Thoracic aorta (tissue), 2 donors: ENCODE measurements around the gene PRR3. TPM values are rescaled to one million over a fixed set of nuclear protein-coding genes. Genes with fewer than 3 reads are reported as not detected.

ENCODE experiments used
- ATAC-seq: fragments of 150-250 bp; one replicate; pipeline ENCODE4 v1.8.0; 2017; ENCODE audit warnings: low read depth; ENCODE audit not compliant: insufficient number of reproducible peaks, low FRiP score
- DNase-seq: peaks from one replicate; pipeline ENCODE4 v3.0.0-alpha.2; 2020; ENCODE audit warnings: low spot score
- H3K27ac ChIP-seq, 2 donors: fragments of 200-600 bp; sonication (generic); 1 replicate in 1 of 2; 2 replicates in 1 of 2; pipeline ENCODE4 v1.5.1; 2016; ENCODE audit warnings: mild to moderate bottlenecking in 2 of 2, moderate library complexity in 2 of 2
- H3K27me3 ChIP-seq: fragments of 200-600 bp; sonication (generic); replicated peaks from 2 replicates; pipeline ENCODE4 v1.6.0; 2016; ENCODE audit warnings: mild to moderate bottlenecking; ENCODE audit not compliant: insufficient read depth
- H3K36me3 ChIP-seq: fragments of 200-600 bp; sonication (generic); one replicate; pipeline ENCODE4 v1.5.1; 2016
- H3K4me1 ChIP-seq, 2 donors: fragments of 200-600 bp; sonication (generic); 1 replicate in 1 of 2; 2 replicates in 1 of 2; pipeline versions ENCODE4 v1.5.1 to v1.6.0; 2016; ENCODE audit warnings: low read depth in 2 of 2, mild to moderate bottlenecking in 1 of 2; ENCODE audit not compliant: control insufficient read depth in 1 of 2
- H3K4me3 ChIP-seq: fragments of 200-600 bp; sonication (generic); 2 replicates; pipeline ENCODE4 v1.5.1; 2016; ENCODE audit warnings: mild to moderate bottlenecking
- H3K9me3 ChIP-seq: fragments of 200-600 bp; sonication (generic); 2 replicates; pipeline ENCODE4 v1.5.1; 2016
- CTCF ChIP-seq: fragments of 200-600 bp; sonication (generic); IDR thresholded peaks from one replicate; pipeline ENCODE4 v1.5.1; 2019; ENCODE audit warnings: antibody characterized with exemption
- total RNA-seq, 2 donors: library from RNA; depleted of rRNA; stranded (reverse); fragments of >200 nt; gene quantifications; one replicate each; pipeline versions ENCODE4 v1.1.0 to v1.2.3, GENCODE V29; 2016

The PRR3 gene
- total RNA-seq, 2 donors from 2014 or later: 4.2 to 10.4 TPM

DNA sequence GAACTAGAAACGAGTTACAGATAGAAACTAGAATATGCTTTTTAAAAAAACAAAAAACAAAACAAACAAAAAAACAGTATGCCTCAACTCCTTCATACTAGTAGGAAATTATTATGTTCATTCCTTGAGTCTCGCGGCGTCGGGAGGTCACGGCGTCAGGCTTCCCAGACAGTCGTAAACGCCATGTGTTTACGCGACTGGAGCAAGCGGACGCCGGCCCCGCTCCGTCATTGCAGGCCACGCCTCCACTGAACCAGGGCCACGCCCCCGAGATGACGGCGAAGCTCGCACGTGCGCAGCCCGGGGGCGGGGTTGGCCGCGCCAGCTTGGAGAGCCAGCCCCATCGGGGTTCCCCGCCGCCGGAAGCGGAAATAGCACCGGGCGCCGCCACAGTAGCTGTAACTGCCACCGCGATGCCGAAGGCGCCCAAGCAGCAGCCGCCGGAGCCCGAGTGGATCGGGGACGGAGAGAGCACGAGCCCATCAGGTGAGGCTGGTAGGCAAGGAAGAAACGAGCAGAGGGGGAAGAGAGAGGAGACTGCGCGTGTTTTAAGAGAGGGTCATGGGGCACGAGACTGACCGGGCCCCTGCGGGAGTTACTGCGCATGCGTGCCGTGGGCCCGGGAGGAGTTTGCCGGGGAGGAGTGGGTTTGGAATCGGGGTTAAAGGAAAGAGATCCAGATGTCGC is 14.1 kb downstream of the PRR3 start, which contains the start of gene ABCF1:
ABCF1 (plus strand) TSS at position 368 of the 687 bp plus-strand sequence; CDS start at position 414, 46 bp downstream.
- H3K4me1 ChIP-seq: peaks cover 11 to 29% of the 10 kb centered on the region in 2 donors

GRCh38 chr6:30571762-30572082 is 14.6 kb downstream of the PRR3 start:
- Histone ChIP-seq H3K4me3 (peak overlapping the region; percentile 89), H3K4me1 (peaks cover 11 to 29% of the 10 kb centered on the region in 2 donors), H3K27me3 (no peaks in the 10 kb centered on the region), H3K36me3 (no peaks in the 10 kb centered on the region), H3K27ac (peak overlapping the region; percentile 84 to 93), H3K9me3 (no peaks in the 10 kb centered on the region)
- TF ChIP-seq CTCF: no peak
- DNase-seq (no peak), ATAC-seq (peak; percentile 4)

More for the DNA sequence above, 14.1 kb downstream of the PRR3 start, which contains the start of gene ABCF1:
- H3K36me3 ChIP-seq: no peaks in the 10 kb centered on the region
- DNase-seq: peak; percentile 85
- TF ChIP-seq CTCF: no peak
- H3K9me3 ChIP-seq: no peaks in the 10 kb centered on the region
- peak within 1 kb of the TSS; percentile 89 for H3K4me3 ChIP-seq
- H3K27ac ChIP-seq: peak within 1 kb of the TSS; percentile 84 to 93
- no peaks in the 10 kb centered on the region for H3K27me3 ChIP-seq
- peak; percentile 98 for ATAC-seq

DNA sequence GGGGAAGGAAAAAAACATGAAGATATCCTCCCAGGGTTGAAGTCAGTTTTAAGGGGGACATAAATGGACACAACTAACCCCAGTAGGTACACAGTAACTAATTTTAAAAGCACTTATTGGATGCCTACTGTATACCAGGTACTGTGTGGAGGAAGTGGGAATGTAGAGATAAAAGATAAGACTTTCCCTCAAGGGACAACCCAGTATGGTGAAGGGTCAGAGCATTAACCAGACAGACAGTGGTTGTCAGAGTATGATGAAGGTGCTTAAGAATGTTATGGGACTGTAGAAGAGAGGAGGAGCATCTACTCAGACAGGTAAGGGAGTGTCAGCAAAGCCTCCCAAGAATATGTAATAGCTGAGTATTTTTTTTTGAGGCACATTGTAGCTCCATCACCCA is 15.1 kb downstream of the PRR3 start:
- no peak for DNase-seq
- H3K27ac ChIP-seq: peak overlapping the region in 1 of 2 donors; percentile 84
- H3K27me3 ChIP-seq: no peaks in the 10 kb centered on the region

DNA sequence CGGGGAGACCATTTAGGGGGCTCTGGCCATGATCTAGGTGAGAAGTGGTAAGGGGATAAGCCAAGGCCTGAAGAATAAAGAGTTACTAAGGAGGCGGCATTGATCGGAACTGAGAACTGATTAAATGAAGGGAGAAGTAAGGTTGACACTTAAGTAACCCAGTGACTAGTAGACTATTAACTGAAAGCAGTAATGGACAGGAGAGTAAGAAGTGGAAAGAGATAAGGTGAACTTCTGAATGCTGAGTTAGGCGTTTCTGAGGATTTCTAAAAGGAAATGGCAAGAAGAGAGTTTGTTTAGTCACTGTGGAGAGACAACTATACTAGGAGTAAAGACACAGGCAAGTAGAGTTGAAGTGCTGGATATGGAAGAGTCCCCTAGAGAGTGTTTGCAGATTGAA is 16.0 kb downstream of the PRR3 start:
- ATAC-seq (no peak), DNase-seq (no peak)
- Histone ChIP-seq H3K36me3 (peaks cover 13% of the 10 kb centered on the region), H3K27me3 (no peaks in the 10 kb centered on the region), H3K27ac (no peak overlapping the region), H3K4me3 (no peak overlapping the region), H3K9me3 (no peaks in the 10 kb centered on the region), H3K4me1 (peaks cover 11 to 29% of the 10 kb centered on the region in 2 donors)
- no peak for TF ChIP-seq CTCF

More for the DNA sequence above, 15.1 kb downstream of the PRR3 start:
- Histone ChIP-seq H3K4me1 (peaks cover 11 to 29% of the 10 kb centered on the region in 2 donors), H3K36me3 (peaks cover 3% of the 10 kb centered on the region), H3K9me3 (no peaks in the 10 kb centered on the region), H3K4me3 (peak overlapping the region; percentile 89)
- TF ChIP-seq CTCF: no peak
- ATAC-seq: no peak

DNA sequence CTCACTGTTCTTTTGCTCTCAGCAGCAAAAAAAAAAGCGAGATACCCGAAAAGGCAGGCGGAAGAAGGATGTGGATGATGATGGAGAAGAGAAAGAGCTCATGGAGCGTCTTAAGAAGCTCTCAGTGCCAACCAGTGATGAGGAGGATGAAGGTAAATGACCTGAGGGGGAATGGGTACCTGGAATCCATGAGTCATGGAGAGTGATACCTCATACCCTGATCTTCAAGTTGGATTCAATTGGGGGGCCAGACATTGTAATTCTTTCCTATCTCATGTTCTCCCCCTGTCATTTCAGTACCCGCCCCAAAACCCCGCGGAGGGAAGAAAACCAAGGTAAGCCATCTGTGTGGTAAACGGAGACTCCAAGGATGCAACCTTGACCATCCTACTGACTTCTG is 21.0 kb downstream of the PRR3 start:
- H3K4me3 ChIP-seq: no peak overlapping the region
- no peaks in the 10 kb centered on the region for H3K9me3 ChIP-seq
- DNase-seq (no peak), ATAC-seq (no peak)
- no peaks in the 10 kb centered on the region for H3K27me3 ChIP-seq
- H3K27ac ChIP-seq: no peak overlapping the region
- peaks cover 51% of the 10 kb centered on the region for H3K36me3 ChIP-seq
- no peak for TF ChIP-seq CTCF
- H3K4me1 ChIP-seq: peaks cover 0 to 7% of the 10 kb centered on the region in 2 donors
